Endothelial cell (in vitro differentiated cells): ENCODE results near the gene FAM98B. TPM values are rescaled to one million over a fixed set of nuclear protein-coding genes. Genes with fewer than 3 reads are reported as not detected.

Experiments used
- DNase-seq: peaks from one replicate; pipeline ENCODE4 v3.0.0; 2021; ENCODE audit warnings: low spot score
- H3K27ac Mint-ChIP-seq: one replicate; pipeline ENCODE4 v1.8.0; 2021; ENCODE audit warnings: mixed read lengths, inconsistent platforms; ENCODE audit not compliant: unreplicated experiment
- H3K27me3 Mint-ChIP-seq: one replicate; pipeline ENCODE4 v1.8.0; 2021; ENCODE audit warnings: mild to moderate bottlenecking, moderate library complexity, mixed read lengths, inconsistent platforms; ENCODE audit not compliant: unreplicated experiment
- H3K36me3 Mint-ChIP-seq: one replicate; pipeline ENCODE4 v1.8.0; 2021; ENCODE audit warnings: mild to moderate bottlenecking, low read depth, mixed read lengths, inconsistent platforms; ENCODE audit not compliant: unreplicated experiment
- H3K4me1 Mint-ChIP-seq: one replicate; pipeline ENCODE4 v1.8.0; 2021; ENCODE audit warnings: mild to moderate bottlenecking, mixed read lengths, inconsistent platforms; ENCODE audit not compliant: unreplicated experiment
- H3K4me3 Mint-ChIP-seq: one replicate; pipeline ENCODE4 v1.8.0; 2021; ENCODE audit warnings: mild to moderate bottlenecking, mixed read lengths, inconsistent platforms; ENCODE audit not compliant: unreplicated experiment
- H3K9me3 Mint-ChIP-seq: one replicate; pipeline ENCODE4 v1.8.0; 2021; ENCODE audit warnings: mixed read lengths, inconsistent platforms; ENCODE audit not compliant: unreplicated experiment
- total RNA-seq: library from RNA; stranded (reverse); fragmentation: NEBNext Ultra II Directional; extraction: Animal tissue kit (Norgen Biotek cat#: 25700); gene quantifications from one replicate; pipeline ENCODE4 v1.2.1, GENCODE V29; 2021; ENCODE audit not compliant: unreplicated experiment
- TF ChIP-seq, protein P1 (sequence below): fragments of 200-600 bp; sonication (generic); IDR thresholded peaks from one replicate; pipeline ENCODE4 v1.5.0; 2021; ENCODE audit warnings: antibody characterized with exemption; ENCODE audit not compliant: unreplicated experiment

FAM98B gene
- total RNA-seq, 1 donor from 2014 or later, result 24.6 TPM

- DNase-seq, result no peak
- H3K27ac Mint-ChIP-seq, result no peak overlapping the region
- no peak overlapping the region for H3K4me3 Mint-ChIP-seq
- no peaks in the 10 kb centered on the region for H3K4me1 Mint-ChIP-seq
- TF ChIP-seq, protein P1, sequence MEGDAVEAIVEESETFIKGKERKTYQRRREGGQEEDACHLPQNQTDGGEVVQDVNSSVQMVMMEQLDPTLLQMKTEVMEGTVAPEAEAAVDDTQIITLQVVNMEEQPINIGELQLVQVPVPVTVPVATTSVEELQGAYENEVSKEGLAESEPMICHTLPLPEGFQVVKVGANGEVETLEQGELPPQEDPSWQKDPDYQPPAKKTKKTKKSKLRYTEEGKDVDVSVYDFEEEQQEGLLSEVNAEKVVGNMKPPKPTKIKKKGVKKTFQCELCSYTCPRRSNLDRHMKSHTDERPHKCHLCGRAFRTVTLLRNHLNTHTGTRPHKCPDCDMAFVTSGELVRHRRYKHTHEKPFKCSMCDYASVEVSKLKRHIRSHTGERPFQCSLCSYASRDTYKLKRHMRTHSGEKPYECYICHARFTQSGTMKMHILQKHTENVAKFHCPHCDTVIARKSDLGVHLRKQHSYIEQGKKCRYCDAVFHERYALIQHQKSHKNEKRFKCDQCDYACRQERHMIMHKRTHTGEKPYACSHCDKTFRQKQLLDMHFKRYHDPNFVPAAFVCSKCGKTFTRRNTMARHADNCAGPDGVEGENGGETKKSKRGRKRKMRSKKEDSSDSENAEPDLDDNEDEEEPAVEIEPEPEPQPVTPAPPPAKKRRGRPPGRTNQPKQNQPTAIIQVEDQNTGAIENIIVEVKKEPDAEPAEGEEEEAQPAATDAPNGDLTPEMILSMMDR, result no peak
- no peaks in the 10 kb centered on the region for H3K9me3 Mint-ChIP-seq
- H3K36me3 Mint-ChIP-seq, result no peaks in the 10 kb centered on the region
- H3K27me3 Mint-ChIP-seq, result no peaks in the 10 kb centered on the region
These were observed 33.0 kb downstream of the FAM98B start for GRCh38 chr15:38486936-38487335.

- Mint-ChIP-seq H3K27ac (no peak overlapping the region), H3K36me3 (no peaks in the 10 kb centered on the region), H3K27me3 (no peaks in the 10 kb centered on the region), H3K9me3 (no peaks in the 10 kb centered on the region), H3K4me1 (no peaks in the 10 kb centered on the region), H3K4me3 (no peak overlapping the region)
- TF ChIP-seq, protein P1, result no peak
- no peak for DNase-seq
These were observed 33.5 kb downstream of the FAM98B start for GRCh38 chr15:38487378-38487777.

DNA sequence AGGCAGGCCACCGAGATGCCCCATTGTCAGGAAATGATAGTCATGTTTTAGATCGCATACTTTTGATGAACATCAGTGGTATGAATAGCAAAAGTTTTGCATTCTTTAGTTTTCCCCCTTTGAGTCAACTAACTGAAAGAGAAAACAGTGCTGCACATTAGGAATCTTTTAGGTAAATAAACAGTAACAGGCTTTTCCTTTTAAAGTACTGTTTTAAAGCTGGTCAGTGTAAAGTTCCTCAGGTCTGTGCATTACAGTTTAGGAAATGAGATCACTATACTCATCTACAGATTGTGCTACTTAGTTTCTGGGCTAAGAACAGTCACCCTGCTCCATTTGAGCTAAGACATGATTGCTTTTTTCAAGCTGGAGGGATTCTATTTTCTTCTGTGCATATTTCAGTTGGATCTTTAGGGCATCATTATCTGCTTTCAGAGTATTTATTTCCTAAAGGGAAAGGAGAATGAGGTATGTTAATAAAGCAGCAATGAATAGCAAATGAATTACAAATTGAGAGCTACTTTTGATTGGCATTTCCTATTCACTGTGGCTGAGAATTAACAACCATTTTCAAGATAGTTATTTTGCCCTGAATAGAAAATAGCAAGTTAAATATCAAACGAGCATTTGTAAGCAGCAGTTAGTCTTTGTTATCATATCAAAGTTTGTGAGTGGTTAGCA is 36.5 kb downstream of the FAM98B start:
- H3K4me1 Mint-ChIP-seq, result no peaks in the 10 kb centered on the region
- H3K36me3 Mint-ChIP-seq, result no peaks in the 10 kb centered on the region
- H3K9me3 Mint-ChIP-seq, result no peaks in the 10 kb centered on the region
- H3K27ac Mint-ChIP-seq, result no peak overlapping the region
- TF ChIP-seq, protein P1, result no peak
- H3K27me3 Mint-ChIP-seq, result no peaks in the 10 kb centered on the region
- H3K4me3 Mint-ChIP-seq, result no peak overlapping the region
- DNase-seq, result no peak

DNA sequence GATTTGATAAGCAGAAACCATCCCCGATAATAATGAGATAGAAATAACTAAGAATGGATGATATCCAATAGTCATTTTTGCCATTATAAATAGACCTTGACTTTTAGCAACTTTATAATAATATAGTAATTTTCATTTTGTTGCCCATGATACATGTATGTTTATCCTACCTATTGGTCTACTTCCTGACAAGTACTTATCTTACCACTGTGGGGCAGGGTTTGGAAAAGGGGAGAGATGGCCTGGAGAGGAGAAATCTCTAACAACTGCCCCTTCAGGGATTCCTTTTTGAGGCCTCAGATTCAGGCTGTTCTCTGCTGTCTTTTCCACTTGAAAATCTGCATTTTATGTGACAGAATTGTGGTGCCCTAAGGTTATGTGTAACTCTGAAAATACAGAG is 42.2 kb downstream of the FAM98B start:
- Mint-ChIP-seq H3K27me3 (no peaks in the 10 kb centered on the region), H3K9me3 (no peaks in the 10 kb centered on the region), H3K4me3 (no peak overlapping the region), H3K27ac (no peak overlapping the region), H3K4me1 (peaks cover 2% of the 10 kb centered on the region), H3K36me3 (no peaks in the 10 kb centered on the region)
- no peak for DNase-seq
- TF ChIP-seq, protein P1, result no peak

DNA sequence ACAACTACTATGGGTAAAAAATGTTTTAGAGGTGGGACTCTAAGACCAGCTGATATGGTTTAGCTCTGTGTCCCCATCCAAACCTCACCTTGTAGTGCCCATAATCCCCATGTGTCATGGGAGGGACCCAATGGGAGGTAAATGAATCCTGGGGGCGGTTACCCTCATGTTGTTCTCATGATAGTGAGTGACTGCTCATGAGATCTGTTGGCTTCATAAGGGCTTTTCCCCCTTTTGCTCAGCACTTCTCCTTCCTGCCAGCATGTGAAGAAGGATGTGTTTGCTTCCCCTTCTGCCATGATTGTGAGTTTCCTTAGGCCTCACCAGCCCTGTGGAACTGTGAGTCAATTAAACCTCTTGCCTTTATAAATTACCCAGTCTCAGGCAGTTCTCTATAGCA is 45.7 kb downstream of the FAM98B start:
- Mint-ChIP-seq H3K9me3 (no peaks in the 10 kb centered on the region), H3K27ac (no peak overlapping the region), H3K27me3 (no peaks in the 10 kb centered on the region), H3K4me3 (no peak overlapping the region), H3K4me1 (peaks cover 2% of the 10 kb centered on the region), H3K36me3 (no peaks in the 10 kb centered on the region)
- TF ChIP-seq, protein P1, result no peak
- DNase-seq, result no peak
